GM18502 (cell line): ENCODE data around the gene RHOBTB1.
"Not testable (repeated sequence)": the region's sequence is repeated elsewhere in the genome, so short reads cannot be mapped to it uniquely, and the experiment has no call there.

ENCODE experiments used
- ATAC-seq: cut with Tn5 transposase; IDR thresholded peaks from one replicate; pipeline ENCODE4 v1.9.1; 2021; ENCODE audit warnings: mild to moderate bottlenecking; ENCODE audit not compliant: unreplicated experiment, poor library complexity

Gene RHOBTB1

GRCh38 chr10:60872451-60872850 lies 71.5 kb downstream of the RHOBTB1 start:
- no peak for ATAC-seq

GRCh38 chr10:60871215-60871614 lies 72.8 kb downstream of the RHOBTB1 start:
- no peak for ATAC-seq

GRCh38 chr10:60870803-60871202 lies 73.2 kb downstream of the RHOBTB1 start:
- no peak for ATAC-seq

- no peak for ATAC-seq
Measured at GRCh38 chr10:60870416-60870728, 73.6 kb downstream of the RHOBTB1 start.

- no peak for ATAC-seq
Measured at GRCh38 chr10:60869652-60870415, 74.2 kb downstream of the RHOBTB1 start.

- no peak for ATAC-seq
Measured at GRCh38 chr10:60868946-60869345, 75.0 kb downstream of the RHOBTB1 start.

GRCh38 chr10:60865198-60865783 lies 78.7 kb downstream of the RHOBTB1 start:
- no peak for ATAC-seq

- ATAC-seq = no peak
Measured at GRCh38 chr10:60863796-60864195, 80.2 kb downstream of the RHOBTB1 start.

GRCh38 chr10:60862517-60862916 lies 81.5 kb downstream of the RHOBTB1 start:
- no peak for ATAC-seq

GRCh38 chr10:60856405-60856804 lies 87.6 kb downstream of the RHOBTB1 start:
- ATAC-seq = no peak

GRCh38 chr10:60853637-60854036 lies 90.3 kb downstream of the RHOBTB1 start:
- ATAC-seq = no peak

- no peak for ATAC-seq
Measured at GRCh38 chr10:60853107-60853506, 90.9 kb downstream of the RHOBTB1 start.

GRCh38 chr10:60849740-60850139 lies 94.2 kb downstream of the RHOBTB1 start:
- no peak for ATAC-seq

- ATAC-seq = no peak
Measured at GRCh38 chr10:60849217-60849616, 94.8 kb downstream of the RHOBTB1 start.

GRCh38 chr10:60848680-60849079 lies 95.3 kb downstream of the RHOBTB1 start:
- no peak for ATAC-seq

- no peak for ATAC-seq
Measured at GRCh38 chr10:60848126-60848525, 95.9 kb downstream of the RHOBTB1 start.

- ATAC-seq = no peak
Measured at GRCh38 chr10:60846173-60846572, 97.8 kb downstream of the RHOBTB1 start.

- ATAC-seq = no peak
Measured at GRCh38 chr10:60845038-60845437, 98.9 kb downstream of the RHOBTB1 start.

GRCh38 chr10:60842694-60843093 lies 101.3 kb downstream of the RHOBTB1 start:
- no peak for ATAC-seq

GRCh38 chr10:60841227-60841626 lies 102.8 kb downstream of the RHOBTB1 start:
- not testable (repeated sequence) for ATAC-seq

- no peak for ATAC-seq
Measured at GRCh38 chr10:60835049-60835448, 108.9 kb downstream of the RHOBTB1 start.

GRCh38 chr10:60834401-60834800 lies 109.6 kb downstream of the RHOBTB1 start:
- no peak for ATAC-seq
